ENCODE results near the gene AIG1. TPM values are rescaled to one million over a fixed set of nuclear protein-coding genes. Genes with fewer than 3 reads are reported as not detected.

The AIG1 gene
- total and polyA plus RNA-seq, 2 donors (not counting 1 experiment from before 2014, with no cell fraction given): 40.6 to 42.2 TPM

- DNase-seq (ENCODE audit: low read depth in 2 of 2): no peak
- no peak overlapping the region for H3K4me3 ChIP-seq (replicated peaks in 1 of 4; ENCODE audit: control extremely low read depth in 1 of 4, insufficient read depth in 1 of 4, low read depth in 3 of 4, low read length in 4 of 4)
- no peaks in the 10 kb centered on the region for H3K79me2 ChIP-seq (ENCODE audit: control insufficient read depth, insufficient read depth, low read length)
- no peak overlapping the region for H3K9ac ChIP-seq (ENCODE audit: insufficient read depth, low read length)
- H3K36me3 ChIP-seq (ENCODE audit: control insufficient read depth, insufficient read depth, low read length): no peaks in the 10 kb centered on the region
- no peaks in the 10 kb centered on the region for H3K9me3 ChIP-seq (ENCODE audit: control insufficient read depth, insufficient read depth, low read depth, low read length)
- no peaks in the 10 kb centered on the region for H3K27me3 ChIP-seq (ENCODE audit: control insufficient read depth, insufficient read depth, low read length)
- no peak overlapping the region for H3K27ac ChIP-seq (ENCODE audit: insufficient read depth, low read length)
- no peak for TF ChIP-seq CTCF (conservative IDR thresholded peaks at IDR 0.05 in 1 of 2, IDR thresholded peaks at IDR 0.05 in 1 of 2; ENCODE audit: low read depth in 1 of 2, low read length in 2 of 2)
- no peak for TF ChIP-seq EZH2 (IDR thresholded peaks at IDR 0.05; ENCODE audit: low read length, missing control alignments)
- H3K4me2 ChIP-seq (ENCODE audit: extremely low read depth, insufficient read depth, low read length): no peak overlapping the region
- no peak overlapping the region for H2AFZ ChIP-seq (ENCODE audit: low read length)
- no peaks in the 10 kb centered on the region for H3K4me1 ChIP-seq (ENCODE audit: control insufficient read depth, extremely low read depth, insufficient read depth, low read length)
- no peaks in the 10 kb centered on the region for H4K20me1 ChIP-seq (ENCODE audit: control insufficient read depth, extremely low read depth, insufficient read depth, low read length)
Observed at GRCh38 chr6:143098054-143098671, 37.5 kb downstream of the AIG1 start.

- Histone ChIP-seq H3K27ac (ENCODE audit: insufficient read depth, low read length) (no peak overlapping the region), H3K9ac (ENCODE audit: insufficient read depth, low read length) (no peak overlapping the region), H3K4me2 (ENCODE audit: extremely low read depth, insufficient read depth, low read length) (no peak overlapping the region), H2AFZ (ENCODE audit: low read length) (no peak overlapping the region), H3K9me3 (ENCODE audit: control insufficient read depth, insufficient read depth, low read depth, low read length) (no peaks in the 10 kb centered on the region), H3K79me2 (ENCODE audit: control insufficient read depth, insufficient read depth, low read length) (no peaks in the 10 kb centered on the region), H4K20me1 (ENCODE audit: control insufficient read depth, extremely low read depth, insufficient read depth, low read length) (no peaks in the 10 kb centered on the region), H3K4me1 (ENCODE audit: control insufficient read depth, extremely low read depth, insufficient read depth, low read length) (no peaks in the 10 kb centered on the region), H3K27me3 (ENCODE audit: control insufficient read depth, insufficient read depth, low read length) (no peaks in the 10 kb centered on the region), H3K36me3 (ENCODE audit: control insufficient read depth, insufficient read depth, low read length) (no peaks in the 10 kb centered on the region), H3K4me3 (replicated peaks in 1 of 4; ENCODE audit: control extremely low read depth in 1 of 4, insufficient read depth in 1 of 4, low read depth in 3 of 4, low read length in 4 of 4) (no peak overlapping the region)
- no peak for DNase-seq (ENCODE audit: low read depth in 2 of 2)
- TF ChIP-seq CTCF (conservative IDR thresholded peaks at IDR 0.05 in 1 of 2, IDR thresholded peaks at IDR 0.05 in 1 of 2; ENCODE audit: low read depth in 1 of 2, low read length in 2 of 2) (no peak), EZH2 (IDR thresholded peaks at IDR 0.05; ENCODE audit: low read length, missing control alignments) (no peak)
Observed at GRCh38 chr6:143099647-143100046, 39.0 kb downstream of the AIG1 start.

GRCh38 chr6:143100429-143100828 lies 39.7 kb downstream of the AIG1 start:
- Histone ChIP-seq H3K4me2 (ENCODE audit: extremely low read depth, insufficient read depth, low read length) (no peak overlapping the region), H3K4me1 (ENCODE audit: control insufficient read depth, extremely low read depth, insufficient read depth, low read length) (no peaks in the 10 kb centered on the region), H3K27me3 (ENCODE audit: control insufficient read depth, insufficient read depth, low read length) (no peaks in the 10 kb centered on the region), H3K27ac (ENCODE audit: insufficient read depth, low read length) (no peak overlapping the region), H4K20me1 (ENCODE audit: control insufficient read depth, extremely low read depth, insufficient read depth, low read length) (no peaks in the 10 kb centered on the region), H2AFZ (ENCODE audit: low read length) (no peak overlapping the region), H3K9me3 (ENCODE audit: control insufficient read depth, insufficient read depth, low read depth, low read length) (no peaks in the 10 kb centered on the region), H3K79me2 (ENCODE audit: control insufficient read depth, insufficient read depth, low read length) (no peaks in the 10 kb centered on the region), H3K36me3 (ENCODE audit: control insufficient read depth, insufficient read depth, low read length) (no peaks in the 10 kb centered on the region), H3K4me3 (replicated peaks in 1 of 4; ENCODE audit: control extremely low read depth in 1 of 4, insufficient read depth in 1 of 4, low read depth in 3 of 4, low read length in 4 of 4) (no peak overlapping the region), H3K9ac (ENCODE audit: insufficient read depth, low read length) (no peak overlapping the region)
- DNase-seq (ENCODE audit: low read depth in 2 of 2): no peak
- TF ChIP-seq EZH2 (IDR thresholded peaks at IDR 0.05; ENCODE audit: low read length, missing control alignments) (no peak), CTCF (conservative IDR thresholded peaks at IDR 0.05 in 1 of 2, IDR thresholded peaks at IDR 0.05 in 1 of 2; ENCODE audit: low read depth in 1 of 2, low read length in 2 of 2) (no peak)
